Measurements from ENCODE around the gene TFDP3. TPM values are rescaled to one million over a fixed set of nuclear protein-coding genes. Genes with fewer than 3 reads are reported as not detected.
A peak's percentile ranks its signal among the peaks of the same experiment; 100 is the strongest.

TFDP3 gene
- total RNA-seq, 1 donor from 2014 or later: not detected

- no peak for ATAC-seq
- DNase-seq (ENCODE audit: low spot score): no peak
Measured at GRCh38 chrX:133188631-133189030, 29.5 kb downstream of the TFDP3 start.

GRCh38 chrX:133185938-133186337 is 32.2 kb downstream of the TFDP3 start:
- ATAC-seq: no peak

GRCh38 chrX:133185119-133185518 is 33.0 kb downstream of the TFDP3 start:
- ATAC-seq (no peak), DNase-seq (ENCODE audit: low spot score) (no peak)

More at GRCh38 chrX:133185938-133186337, 32.2 kb downstream of the TFDP3 start:
- no peak for DNase-seq (ENCODE audit: low spot score)

- no peak for DNase-seq (ENCODE audit: low spot score)
- ATAC-seq: no peak
Measured at GRCh38 chrX:133183806-133184205, 34.3 kb downstream of the TFDP3 start.

GRCh38 chrX:133179500-133179899 is 38.7 kb downstream of the TFDP3 start:
- ATAC-seq: no peak
- DNase-seq (ENCODE audit: low spot score): no peak

- DNase-seq (ENCODE audit: low spot score) (no peak), ATAC-seq (no peak)
Measured at GRCh38 chrX:133177202-133177601, 41.0 kb downstream of the TFDP3 start.

- ATAC-seq (no peak), DNase-seq (ENCODE audit: low spot score) (no peak)
Measured at GRCh38 chrX:133175605-133176004, 42.5 kb downstream of the TFDP3 start.

- DNase-seq (ENCODE audit: low spot score): no peak
- ATAC-seq: no peak
Measured at GRCh38 chrX:133175162-133175561, 43.0 kb downstream of the TFDP3 start.

GRCh38 chrX:133171962-133172708 is 46.0 kb downstream of the TFDP3 start:
- ATAC-seq (peak; percentile 36), DNase-seq (ENCODE audit: low spot score) (no peak)

Other genes with a start within 250 kb of the TFDP3 start
- not detected for gene USP26, start 121.2 kb downstream of the TFDP3 start, total RNA-seq
- gene GPC4, start 197.1 kb upstream of the TFDP3 start, total RNA-seq: 1.7 TPM